A204.1 (cell line): Measurements from ENCODE around the gene XPC.
"Not testable (repeated sequence)": the region's sequence is repeated elsewhere in the genome, so short reads cannot be mapped to it uniquely, and the experiment has no call there.

Source experiments
- FAIRE-seq: peaks from 2 replicates; lab custom pipeline; 2012; peaks lifted over from hg19 to GRCh38; lab: Jason Lieb, UNC

The XPC gene

GRCh38 chr3:14118400-14119381 lies 59.7 kb downstream of the XPC start:
- no peak for FAIRE-seq

DNA sequence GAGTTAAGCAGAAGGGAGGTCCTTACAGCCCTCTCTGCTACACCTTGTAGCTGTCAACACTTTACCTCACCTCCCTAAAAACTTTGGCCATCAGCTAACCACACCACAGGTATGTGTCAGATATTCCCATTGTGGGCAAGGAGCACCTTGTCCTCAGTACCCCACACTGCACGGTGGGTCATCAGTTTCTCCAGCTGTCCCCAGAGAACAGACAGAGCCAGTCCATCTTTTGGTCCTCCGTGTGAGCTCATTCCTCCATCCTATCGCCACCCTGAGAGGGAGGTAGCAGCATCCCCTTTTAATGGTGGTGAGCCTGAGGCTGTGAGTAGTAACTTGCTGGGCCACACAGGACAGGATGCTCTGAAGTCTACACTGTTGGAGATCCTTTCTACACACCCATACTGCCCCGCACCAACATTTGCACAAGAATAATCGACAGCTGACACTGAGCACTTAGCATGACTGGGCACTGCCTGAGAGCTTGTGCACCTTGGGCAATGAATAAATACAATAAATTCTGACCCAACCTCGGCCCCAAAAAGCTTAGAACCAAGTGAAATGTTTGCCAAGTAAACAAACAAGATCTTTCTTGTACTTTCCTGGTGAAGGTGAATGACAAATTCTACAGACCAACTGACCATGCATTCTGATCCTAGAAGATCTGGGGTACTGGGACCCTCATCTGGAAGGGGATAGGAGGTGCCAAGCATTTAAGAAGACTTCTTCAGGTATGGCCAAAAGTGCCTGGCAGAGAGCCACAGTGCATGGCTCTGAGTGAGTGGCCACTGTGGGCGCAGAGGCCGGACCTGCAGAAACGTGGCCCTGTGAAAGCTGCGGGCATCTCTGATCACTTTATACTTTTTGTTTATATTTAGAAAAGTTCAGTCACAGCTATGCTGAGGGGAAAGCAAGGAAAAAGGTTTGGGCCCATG lies 60.7 kb downstream of the XPC start:
- no peak for FAIRE-seq

DNA sequence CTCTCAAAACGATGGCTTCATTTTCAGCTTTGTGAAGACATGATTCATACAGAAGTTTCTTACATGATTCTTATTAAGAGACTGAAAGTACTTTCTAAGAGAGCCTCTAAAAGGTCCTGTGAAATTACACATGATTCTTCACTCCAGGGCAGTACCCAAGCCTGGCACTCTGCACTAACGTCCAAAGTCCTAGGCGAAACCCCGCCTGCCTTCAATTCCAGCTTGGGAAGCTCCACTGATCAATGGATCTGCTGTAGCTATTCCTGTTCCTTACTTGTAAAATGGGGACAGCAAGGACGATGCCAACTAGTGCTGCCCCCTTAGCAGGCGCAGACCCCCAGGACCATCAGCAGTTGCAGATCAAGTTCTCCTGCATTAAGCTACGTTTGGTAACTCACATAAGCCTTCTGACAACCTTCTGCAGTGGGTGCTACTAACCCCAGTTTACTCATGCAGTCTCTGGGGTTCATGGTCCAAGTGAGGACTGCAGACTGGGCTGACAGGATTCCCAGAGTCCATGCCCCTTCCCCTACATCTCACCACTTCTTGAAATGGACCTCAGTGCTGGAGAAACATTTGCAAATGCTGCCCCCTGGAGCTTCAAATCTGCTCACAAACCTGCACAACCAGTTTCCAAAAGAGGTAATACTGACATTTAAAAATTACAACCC lies 64.3 kb downstream of the XPC start:
- FAIRE-seq = no peak

DNA sequence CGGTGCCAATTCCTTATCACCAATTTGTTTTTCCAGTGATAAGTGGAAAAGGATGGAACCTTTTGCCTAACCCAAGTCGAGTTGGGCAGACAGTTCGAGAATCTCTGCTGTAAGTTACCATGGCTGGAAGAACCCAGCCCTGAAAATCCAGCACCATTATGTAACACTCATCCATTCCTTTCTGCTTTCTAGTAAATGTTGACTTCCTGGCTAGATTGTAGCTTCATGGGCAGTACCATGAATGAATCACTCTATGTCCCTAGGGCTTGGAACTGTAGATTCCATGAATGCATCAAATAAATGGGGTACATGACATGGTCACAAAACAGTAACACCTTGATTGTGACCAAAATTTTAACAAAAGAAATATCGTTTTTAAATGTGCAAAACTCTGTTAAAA lies 67.7 kb downstream of the XPC start:
- FAIRE-seq = no peak

GRCh38 chr3:14109821-14110220 lies 68.6 kb downstream of the XPC start:
- not testable (repeated sequence) for FAIRE-seq

DNA sequence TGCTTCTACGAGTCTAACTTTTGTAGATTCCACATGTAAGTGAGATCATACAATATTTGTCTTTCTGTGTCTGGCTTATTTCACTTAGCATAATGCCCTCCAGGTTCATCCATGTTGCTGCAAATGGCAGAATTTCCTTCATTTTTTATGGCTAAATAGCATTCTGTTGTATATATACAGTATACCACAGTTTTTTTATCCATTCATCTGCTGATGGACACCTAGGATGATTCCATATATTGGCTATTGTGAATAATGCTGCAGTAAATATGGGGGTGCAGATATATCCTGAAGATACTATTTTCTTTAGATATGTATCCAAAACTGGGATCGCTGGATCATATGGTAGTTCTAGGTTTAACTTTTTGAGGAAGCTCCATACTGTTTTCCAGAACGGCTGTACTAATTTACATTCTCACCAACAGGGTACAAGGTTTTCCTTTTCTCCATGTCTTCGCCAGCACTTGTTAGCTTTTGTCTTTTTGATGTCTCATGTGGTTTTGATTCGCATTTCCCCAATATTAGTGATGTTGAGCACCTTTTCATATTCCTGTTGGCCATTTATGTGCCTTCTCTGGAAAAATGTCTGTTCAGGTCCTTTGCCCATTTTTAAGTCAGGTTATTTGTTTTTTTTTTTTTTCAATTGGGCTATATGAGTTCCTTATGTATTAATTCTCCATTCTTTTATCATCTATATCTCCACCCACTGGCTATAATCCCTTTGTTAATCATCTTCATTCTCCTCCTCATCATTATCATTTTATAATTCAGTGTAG lies 80.6 kb downstream of the XPC start:
- FAIRE-seq = no peak

DNA sequence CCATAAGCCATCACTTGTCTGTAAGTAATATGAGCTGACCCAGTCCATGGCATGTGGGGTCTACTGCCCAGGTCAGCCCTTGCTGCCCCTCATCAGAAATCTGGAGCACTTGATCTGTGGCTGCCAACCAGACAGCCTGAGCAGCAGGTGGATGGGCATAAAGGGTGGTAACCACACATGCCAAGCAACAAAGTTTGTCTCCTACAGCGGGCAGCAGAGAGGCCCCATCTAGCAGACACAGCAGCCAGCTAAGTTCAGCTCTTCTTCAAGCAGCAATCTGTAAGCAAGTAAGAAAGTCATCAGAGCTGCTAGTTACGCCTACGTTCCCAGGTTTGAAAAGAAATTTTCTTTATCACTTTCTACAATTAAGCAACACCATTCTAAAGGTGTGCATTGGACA lies 81.7 kb downstream of the XPC start:
- no peak for FAIRE-seq
